SK-N-SH (cell line): ENCODE data around the gene AKT3. TPM values are rescaled to one million over a fixed set of nuclear protein-coding genes. Genes with fewer than 3 reads are reported as not detected.

ENCODE experiments used
- CTCF ChIA-PET: fragments of 300-600, 350-600 bp; formaldehyde crosslinking; extraction: SDS; loops from one replicate; lab custom pipeline; 2021; lab: Yijun Ruan, JAX
- POLR2A ChIA-PET: fragments of 350-600 bp; sonication (Branson Sonifier 250); formaldehyde crosslinking; extraction: SDS; loops from one replicate; lab custom pipeline; 2020; ENCODE audit warnings: antibody characterized with exemption, inconsistent platforms; lab: Yijun Ruan, JAX
- DNase-seq: peaks from one replicate; pipeline ENCODE4 v3.0.0; 2012
- H2AFZ ChIP-seq: fragments of 200-600 bp; sonication (generic); 2 replicates; pipeline ENCODE4 v1.8.1; 2016; ENCODE audit warnings: antibody characterized with exemption, mild to moderate bottlenecking, low read depth
- H3F3A ChIP-seq: fragments of 200-600 bp; sonication (generic); replicated peaks from 2 replicates; pipeline ENCODE3; 2016; ENCODE audit warnings: antibody characterized with exemption, mild to moderate bottlenecking; ENCODE audit not compliant: insufficient read depth
- H3K27ac ChIP-seq, 2 experiments: fragments of 200-500 bp in 1 of 2; fragments of 200-600 bp in 1 of 2; sonication (Bioruptor generic) in 1 of 2; sonication (generic), shearing (Covaris generic) in 1 of 2; 2 replicates each; pipeline versions ENCODE4 v1.5.1 to v1.6.1; 2014 to 2016; ENCODE audit warnings: low read depth in 2 of 2, inconsistent platforms in 1 of 2, low read length in 1 of 2, mild to moderate bottlenecking in 1 of 2, mixed read lengths in 1 of 2
- H3K27me3 ChIP-seq: fragments of 200-600 bp; sonication (generic), shearing (Covaris generic); 2 replicates; pipeline ENCODE4 v1.6.1; 2016; ENCODE audit warnings: mixed run types; ENCODE audit not compliant: insufficient read depth
- H3K36me3 ChIP-seq, 2 experiments: fragments of 200-500 bp in 1 of 2; fragments of 200-600 bp in 1 of 2; sonication (Bioruptor generic) in 1 of 2; sonication (generic) in 1 of 2; replicated peaks in 1 of 2; 2 replicates each; pipeline versions ENCODE3 to v1.5.1; 2014 to 2016; ENCODE audit warnings: low read length in 1 of 2, mild to moderate bottlenecking in 1 of 2; ENCODE audit not compliant: insufficient read depth in 2 of 2, control insufficient read depth in 1 of 2
- H3K4me1 ChIP-seq, 2 experiments: fragments of 200-500 bp in 1 of 2; fragments of 200-600 bp in 1 of 2; sonication (Bioruptor generic) in 1 of 2; sonication (generic), shearing (Covaris generic) in 1 of 2; 2 replicates each; pipeline versions ENCODE4 v1.5.1 to v1.6.1; 2014 to 2016; ENCODE audit warnings: low read depth in 1 of 2, low read length in 1 of 2, mixed run types in 1 of 2; ENCODE audit not compliant: insufficient read depth in 2 of 2, control insufficient read depth in 1 of 2
- H3K4me2 ChIP-seq: fragments of 200-600 bp; sonication (generic), shearing (Covaris generic); 2 replicates; pipeline ENCODE4 v1.6.1; 2017; ENCODE audit warnings: mixed run types
- H3K4me3 ChIP-seq, 2 experiments: fragments of 200-500 bp in 1 of 2; fragments of 200-600 bp in 1 of 2; sonication (Bioruptor generic) in 1 of 2; sonication (generic), shearing (Covaris generic) in 1 of 2; 2 replicates each; pipeline versions ENCODE4 v1.5.1 to v1.8.1; 2014 to 2016; ENCODE audit warnings: low read depth in 2 of 2, inconsistent platforms in 1 of 2, low read length in 1 of 2, mild to moderate bottlenecking in 1 of 2, mixed read lengths in 1 of 2, moderate library complexity in 1 of 2
- H3K79me2 ChIP-seq: fragments of 200-600 bp; sonication (generic); 2 replicates; pipeline ENCODE4 v1.8.1; 2017; ENCODE audit warnings: mild to moderate bottlenecking; ENCODE audit not compliant: insufficient read depth
- H3K9ac ChIP-seq: fragments of 200-600 bp; sonication (generic); 2 replicates; pipeline ENCODE4 v1.6.1; 2017; ENCODE audit warnings: mixed run types
- H3K9me2 ChIP-seq: fragments of 200-600 bp; sonication (generic); 2 replicates; pipeline ENCODE4 v1.6.1; 2017; ENCODE audit warnings: mixed run types
- H3K9me3 ChIP-seq: fragments of 200-600 bp; sonication (generic); 2 replicates; pipeline ENCODE4 v1.6.1; 2017; ENCODE audit warnings: mixed run types, mild to moderate bottlenecking, moderate library complexity
- H4K20me1 ChIP-seq: fragments of 200-600 bp; sonication (generic); 2 replicates; pipeline ENCODE4 v1.6.1; 2017; ENCODE audit warnings: mild to moderate bottlenecking, mixed run types; ENCODE audit not compliant: insufficient read depth
- EP300 ChIP-seq, 2 experiments: IDR thresholded peaks; 2 replicates each; pipeline versions ENCODE4 v1.4.0 to v1.6.1; 2012; ENCODE audit warnings: borderline replicate concordance in 1 of 2, low read depth in 1 of 2, low read length in 1 of 2
- EZH2phosphoT487 ChIP-seq: fragments of 200-600 bp; sonication (generic); IDR thresholded peaks from 2 replicates; pipeline ENCODE4 v1.6.1; 2017; ENCODE audit warnings: low read depth, mixed run types, mild to moderate bottlenecking, antibody characterized with exemption, moderate library complexity, borderline replicate concordance
- FOSL2 ChIP-seq: IDR thresholded peaks from 2 replicates; pipeline ENCODE4 v1.4.0; 2012; ENCODE audit warnings: low read depth, mild to moderate bottlenecking, moderate library complexity, borderline replicate concordance
- FOXJ3 ChIP-seq: sonication (generic); formaldehyde crosslinking; IDR thresholded peaks from 2 replicates; pipeline ENCODE4 v1.5.1; 2020; ENCODE audit warnings: mild to moderate bottlenecking, missing genetic modification reagents
- GATA2 ChIP-seq: sonication (generic); formaldehyde crosslinking; IDR thresholded peaks from 2 replicates; pipeline ENCODE4 v1.5.0; 2020; ENCODE audit warnings: mild to moderate bottlenecking, missing genetic modification reagents
- MEF2A ChIP-seq: IDR thresholded peaks from 2 replicates; pipeline ENCODE4 v1.4.0; 2012; ENCODE audit warnings: low read depth, borderline replicate concordance
- MXI1 ChIP-seq: IDR thresholded peaks from 2 replicates; pipeline ENCODE4 v1.6.1; 2012; ENCODE audit warnings: mild to moderate bottlenecking, low read depth, low read length, improper control_type of control experiment
- RCOR1 ChIP-seq: fragments of 150-350 bp; IDR thresholded peaks from 2 replicates; pipeline ENCODE4 v1.6.1; 2017; ENCODE audit warnings: antibody characterized with exemption, low read length
- SMC3 ChIP-seq: IDR thresholded peaks from 2 replicates; pipeline ENCODE4 v1.6.1; 2012; ENCODE audit warnings: low read depth, low read length, improper control_type of control experiment
- TCF12 ChIP-seq: IDR thresholded peaks from 2 replicates; pipeline ENCODE4 v1.4.0; 2012
- TEAD4 ChIP-seq: IDR thresholded peaks from 2 replicates; pipeline ENCODE4 v1.4.0; 2012; ENCODE audit warnings: mild to moderate bottlenecking, borderline replicate concordance; ENCODE audit not compliant: insufficient read depth
- YY1 ChIP-seq: IDR thresholded peaks from 2 replicates; pipeline ENCODE4 v1.4.0; 2012; ENCODE audit warnings: low read depth, mild to moderate bottlenecking
- WGBS: methylation state at CpG from one replicate; pipeline ENCODE4 v1.1.6; 2017; ENCODE audit warnings: low lambda C conversion rate; 5-methylcytosine and 5-hydroxymethylcytosine counted together
- polyA plus RNA-seq, 3 experiments: library from polyadenylated mRNA; depleted of rRNA; stranded (reverse); fragments of >200 nt; gene quantifications; 2 replicates each; pipeline ENCODE4 v1.2.3, GENCODE V29; 2012
- TF ChIP-seq, protein P1 (sequence below): IDR thresholded peaks from 2 replicates; pipeline ENCODE4 v1.4.0; 2012; ENCODE audit warnings: low read depth
- TF ChIP-seq, protein P2 (sequence below): IDR thresholded peaks from 2 replicates; pipeline ENCODE4 v1.4.0; 2012; ENCODE audit warnings: low read depth, borderline replicate concordance
- TF ChIP-seq, protein P3 (sequence below): IDR thresholded peaks from 2 replicates; pipeline ENCODE4 v1.6.1; 2012; ENCODE audit warnings: mild to moderate bottlenecking, low read depth, low read length, moderate library complexity

AKT3 gene
- polyA plus RNA-seq, 1 of the 3 experiments (the other 2 are of a cell fraction) = 12.7 TPM

DNA sequence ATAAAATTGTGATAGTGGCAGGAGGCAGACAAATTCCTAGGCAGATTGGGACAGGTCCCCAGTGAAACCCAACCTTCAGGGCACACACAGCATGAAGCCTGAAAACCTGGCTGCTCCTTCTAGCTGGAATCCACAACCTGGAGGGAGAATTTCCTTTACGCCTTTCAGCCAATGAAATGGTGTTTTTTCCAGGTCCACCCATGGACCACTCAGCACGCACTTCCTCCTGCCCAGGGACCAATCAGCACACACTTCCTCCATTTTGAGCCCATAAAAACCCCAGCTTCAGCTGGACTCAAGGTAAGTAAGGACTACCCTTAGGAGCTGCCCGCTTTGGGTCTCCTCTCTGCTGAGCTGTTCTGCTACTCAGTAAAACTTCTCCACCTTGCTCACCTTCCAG, 120.1 kb downstream of the AKT3 start:
- Histone ChIP-seq H3K27ac (no peak overlapping the region), H3K4me3 (no peak overlapping the region), H3K79me2 (peaks cover 63% of the 10 kb centered on the region), H3F3A (no peaks in the 10 kb centered on the region), H3K9ac (no peak overlapping the region), H3K9me2 (no peaks in the 10 kb centered on the region), H3K27me3 (no peaks in the 10 kb centered on the region), H2AFZ (no peak overlapping the region), H4K20me1 (no peaks in the 10 kb centered on the region), H3K4me1 (peaks cover 0 to 3% of the 10 kb centered on the region in 2 experiments; a peak in 2 of 4 replicates), H3K9me3 (no peaks in the 10 kb centered on the region), H3K36me3 (peaks cover 6 to 10% of the 10 kb centered on the region in 2 experiments), H3K4me2 (no peak overlapping the region)
- ChIA-PET POLR2A (no interaction called here), CTCF (no interaction called here)
- WGBS = 97% methylated on average over 3 of the region's 3 CpGs
- DNase-seq = no peak
- TF ChIP-seq FOSL2 (no peak), YY1 (no peak), GATA2 (CRISPR knock-in tag) (no peak), RCOR1 (no peak), TCF12 (no peak), EP300 (IDR thresholded peaks at IDR 0.05; ENCODE audit: borderline replicate concordance in 1 of 2, low read depth in 1 of 2, low read length in 1 of 2) (no peak), EZH2phosphoT487 (no peak), FOXJ3 (CRISPR knock-in tag) (no peak), SMC3 (no peak), MXI1 (no peak), TEAD4 (no peak), MEF2A (no peak)
- TF ChIP-seq, protein P1, sequence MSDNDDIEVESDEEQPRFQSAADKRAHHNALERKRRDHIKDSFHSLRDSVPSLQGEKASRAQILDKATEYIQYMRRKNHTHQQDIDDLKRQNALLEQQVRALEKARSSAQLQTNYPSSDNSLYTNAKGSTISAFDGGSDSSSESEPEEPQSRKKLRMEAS = no peak
- TF ChIP-seq, protein P2, sequence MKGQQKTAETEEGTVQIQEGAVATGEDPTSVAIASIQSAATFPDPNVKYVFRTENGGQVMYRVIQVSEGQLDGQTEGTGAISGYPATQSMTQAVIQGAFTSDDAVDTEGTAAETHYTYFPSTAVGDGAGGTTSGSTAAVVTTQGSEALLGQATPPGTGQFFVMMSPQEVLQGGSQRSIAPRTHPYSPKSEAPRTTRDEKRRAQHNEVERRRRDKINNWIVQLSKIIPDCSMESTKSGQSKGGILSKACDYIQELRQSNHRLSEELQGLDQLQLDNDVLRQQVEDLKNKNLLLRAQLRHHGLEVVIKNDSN = no peak
- TF ChIP-seq, protein P3, sequence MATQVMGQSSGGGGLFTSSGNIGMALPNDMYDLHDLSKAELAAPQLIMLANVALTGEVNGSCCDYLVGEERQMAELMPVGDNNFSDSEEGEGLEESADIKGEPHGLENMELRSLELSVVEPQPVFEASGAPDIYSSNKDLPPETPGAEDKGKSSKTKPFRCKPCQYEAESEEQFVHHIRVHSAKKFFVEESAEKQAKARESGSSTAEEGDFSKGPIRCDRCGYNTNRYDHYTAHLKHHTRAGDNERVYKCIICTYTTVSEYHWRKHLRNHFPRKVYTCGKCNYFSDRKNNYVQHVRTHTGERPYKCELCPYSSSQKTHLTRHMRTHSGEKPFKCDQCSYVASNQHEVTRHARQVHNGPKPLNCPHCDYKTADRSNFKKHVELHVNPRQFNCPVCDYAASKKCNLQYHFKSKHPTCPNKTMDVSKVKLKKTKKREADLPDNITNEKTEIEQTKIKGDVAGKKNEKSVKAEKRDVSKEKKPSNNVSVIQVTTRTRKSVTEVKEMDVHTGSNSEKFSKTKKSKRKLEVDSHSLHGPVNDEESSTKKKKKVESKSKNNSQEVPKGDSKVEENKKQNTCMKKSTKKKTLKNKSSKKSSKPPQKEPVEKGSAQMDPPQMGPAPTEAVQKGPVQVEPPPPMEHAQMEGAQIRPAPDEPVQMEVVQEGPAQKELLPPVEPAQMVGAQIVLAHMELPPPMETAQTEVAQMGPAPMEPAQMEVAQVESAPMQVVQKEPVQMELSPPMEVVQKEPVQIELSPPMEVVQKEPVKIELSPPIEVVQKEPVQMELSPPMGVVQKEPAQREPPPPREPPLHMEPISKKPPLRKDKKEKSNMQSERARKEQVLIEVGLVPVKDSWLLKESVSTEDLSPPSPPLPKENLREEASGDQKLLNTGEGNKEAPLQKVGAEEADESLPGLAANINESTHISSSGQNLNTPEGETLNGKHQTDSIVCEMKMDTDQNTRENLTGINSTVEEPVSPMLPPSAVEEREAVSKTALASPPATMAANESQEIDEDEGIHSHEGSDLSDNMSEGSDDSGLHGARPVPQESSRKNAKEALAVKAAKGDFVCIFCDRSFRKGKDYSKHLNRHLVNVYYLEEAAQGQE = no peak
